Measurements from ENCODE around the gene METTL24.

The METTL24 gene

DNA sequence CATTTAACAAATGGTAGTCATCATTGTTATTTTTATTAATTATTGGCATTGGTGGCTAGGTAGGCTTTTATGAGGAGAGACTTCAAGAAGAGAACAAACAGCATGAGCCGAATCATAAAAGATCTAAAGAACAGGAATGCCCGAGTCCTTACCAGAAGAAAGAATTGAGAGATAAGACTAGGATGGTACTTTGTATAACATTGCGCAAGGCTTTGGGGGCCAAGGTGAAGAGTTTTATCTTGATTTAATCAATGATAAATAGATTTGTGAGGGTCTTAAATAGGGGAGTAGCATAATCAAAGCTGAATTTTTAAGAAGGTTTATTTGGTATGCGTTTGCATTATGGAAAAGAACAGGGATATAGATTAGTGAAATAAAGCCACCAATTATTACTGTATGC lies 162.5 kb downstream of the METTL24 start:
- no peak for DNase-seq (ENCODE audit: low read depth in 3 of 3)
